OCI-LY3 (cell line): ENCODE measurements around the gene KRTCAP2.

Experiments used
- CTCF ChIP-seq: fragments of 200-600, 300-600 bp; sonication (generic); IDR thresholded peaks from 2 replicates; pipeline ENCODE4 v1.5.1; 2014; ENCODE audit warnings: antibody characterized with exemption, low read length, low read depth
- EZH2phosphoT487 ChIP-seq: fragments of 200-600 bp; shearing (Covaris generic); IDR thresholded peaks from 2 replicates; pipeline ENCODE4 v1.6.1; 2018; ENCODE audit warnings: antibody characterized with exemption, mixed run types, low read depth

DNA sequence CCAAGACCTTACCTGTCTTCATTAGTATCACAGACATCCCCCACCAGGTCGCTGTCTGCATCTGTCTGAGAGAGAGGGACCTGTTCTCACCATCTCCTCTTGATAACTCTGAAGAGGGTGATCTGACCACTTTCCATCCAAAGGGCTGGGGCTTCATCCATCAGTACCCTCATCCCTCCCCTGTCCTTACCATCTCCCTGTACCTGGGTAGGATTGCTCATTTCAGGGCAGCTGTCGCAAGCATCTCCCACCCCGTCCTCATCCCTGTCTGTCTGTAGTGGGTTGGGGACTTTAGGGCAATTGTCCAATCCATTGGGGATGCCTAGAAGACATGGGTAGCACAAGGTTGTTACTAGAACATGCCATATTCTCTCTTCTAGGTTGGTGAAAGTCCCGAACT, 26.7 kb upstream of the KRTCAP2 start:
- no peak for TF ChIP-seq CTCF
- no peak for TF ChIP-seq EZH2phosphoT487
